SJSA1 (cell line): Measurements from ENCODE around the gene EFEMP2. TPM values are rescaled to one million over a fixed set of nuclear protein-coding genes. Genes with fewer than 3 reads are reported as not detected.
"Not testable (repeated sequence)": the region's sequence is repeated elsewhere in the genome, so short reads cannot be mapped to it uniquely, and the experiment has no call there.

Experiments used
- DNase-seq, 2 experiments: peaks; one replicate each; pipeline ENCODE4 v3.0.0-alpha.2; 2015 to 2020; ENCODE audit warnings: low spot score in 2 of 2, low read depth in 1 of 2
- H3K27ac ChIP-seq: fragments of 250-450 bp; sonication (Bioruptor Pico); 2 replicates; pipeline ENCODE4 v1.5.1; 2020; ENCODE audit warnings: mild to moderate bottlenecking, moderate library complexity
- H3K27me3 ChIP-seq: fragments of 250-450 bp; sonication (Bioruptor Pico); replicated peaks from 2 replicates; pipeline ENCODE4 v1.5.1; 2020; ENCODE audit warnings: mild to moderate bottlenecking, moderate library complexity
- H3K36me3 ChIP-seq: fragments of 250-450 bp; sonication (Bioruptor Pico); 2 replicates; pipeline ENCODE4 v1.5.1; 2020; ENCODE audit warnings: mild to moderate bottlenecking
- H3K4me1 ChIP-seq: fragments of 250-450 bp; sonication (Bioruptor Pico); replicated peaks from 2 replicates; pipeline ENCODE4 v1.6.1; 2021; ENCODE audit warnings: mild to moderate bottlenecking
- H3K4me3 ChIP-seq: fragments of 250-450 bp; sonication (Bioruptor Pico); 2 replicates; pipeline ENCODE4 v1.5.1; 2020; ENCODE audit warnings: mild to moderate bottlenecking
- H3K9me3 ChIP-seq: fragments of 250-450 bp; sonication (Bioruptor Pico); replicated peaks from 2 replicates; pipeline ENCODE4 v1.5.1; 2020; ENCODE audit warnings: mild to moderate bottlenecking
- total RNA-seq: library from RNA; depleted of rRNA; stranded (reverse); fragments of >200 nt; shearing (Covaris generic); gene quantifications from 2 replicates; pipeline ENCODE4 v1.2.3, GENCODE V29; 2014

Gene EFEMP2
- total RNA-seq, 1 experiment from 2014 or later: 194 TPM

DNA sequence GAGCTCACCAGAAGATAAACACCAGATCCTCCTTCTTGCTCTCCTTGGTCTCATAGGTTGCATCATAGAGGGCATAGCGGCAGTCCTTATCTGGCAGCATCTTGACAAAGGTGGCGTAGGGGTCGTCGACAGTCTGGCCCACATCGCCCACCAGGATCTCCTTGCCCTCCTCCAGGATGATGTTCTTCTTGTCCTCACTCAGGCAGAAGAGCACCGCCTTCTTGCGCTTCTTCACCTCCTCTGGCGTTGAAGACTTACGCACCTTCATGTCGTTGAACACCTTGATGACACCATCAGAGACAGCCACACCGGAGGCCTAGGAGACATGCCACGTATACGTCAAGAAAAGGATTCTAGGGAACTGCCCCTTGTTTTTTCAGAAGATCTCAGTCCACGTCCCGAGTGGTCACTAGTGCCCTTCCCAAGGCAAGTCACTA, 16.7 kb downstream of the EFEMP2 start:
- no peak for DNase-seq
- peaks cover 20% of the 10 kb centered on the region for H3K9me3 ChIP-seq
- no peak overlapping the region for H3K27ac ChIP-seq
- H3K36me3 ChIP-seq: peaks cover 76% of the 10 kb centered on the region
- peaks cover 22% of the 10 kb centered on the region for H3K4me1 ChIP-seq
- H3K4me3 ChIP-seq: peak overlapping the region; percentile 93
- H3K27me3 ChIP-seq: no peaks in the 10 kb centered on the region

DNA sequence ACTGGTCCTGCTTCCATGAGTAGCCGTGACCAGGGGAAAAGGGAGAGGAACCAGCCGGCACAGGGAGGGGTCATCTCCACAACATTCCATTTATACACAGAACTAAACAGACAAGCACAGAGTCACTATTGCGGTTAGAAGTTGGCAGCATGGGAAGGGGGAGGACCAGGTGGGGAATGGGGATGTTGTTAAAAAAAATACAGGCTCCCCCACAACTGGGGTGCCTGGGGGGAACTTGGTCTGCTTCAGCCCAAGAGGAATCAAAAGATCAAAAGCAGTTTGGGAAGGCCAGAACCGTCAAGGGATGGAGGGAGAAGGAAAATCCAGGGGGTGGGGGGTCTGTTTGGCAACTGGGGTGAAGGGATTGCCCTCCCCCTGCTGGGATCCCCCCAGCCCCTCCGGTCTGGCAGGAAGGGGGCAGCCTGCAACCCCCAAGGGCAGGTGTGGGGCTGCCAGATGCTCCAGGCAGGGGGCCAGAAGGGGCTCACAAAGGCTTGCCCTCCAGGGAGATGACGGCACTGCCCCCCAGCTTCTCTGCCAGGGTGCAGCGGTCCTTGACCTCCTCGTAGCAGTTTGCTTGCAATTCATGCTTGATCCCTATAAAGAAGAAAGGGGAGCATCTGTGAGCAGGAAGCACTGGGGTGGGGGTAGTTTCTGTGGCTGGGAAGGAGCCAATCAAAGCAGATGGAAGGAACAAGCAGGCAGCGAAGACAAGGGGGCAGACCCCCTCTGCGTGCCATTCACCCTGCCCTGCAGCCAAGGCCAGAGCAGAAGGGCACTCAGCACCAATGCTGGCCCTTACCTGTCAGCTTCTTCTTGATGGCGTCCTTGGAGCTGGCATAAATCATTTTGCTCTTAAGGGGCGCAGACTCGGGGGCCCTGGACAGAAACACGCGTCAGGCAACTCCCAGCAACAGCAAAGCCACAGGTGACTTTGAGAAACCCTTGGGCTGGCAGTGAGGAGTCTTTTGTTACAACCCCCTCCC, 17.5 kb downstream of the EFEMP2 start:
- no peak overlapping the region for H3K27ac ChIP-seq
- peaks cover 22% of the 10 kb centered on the region for H3K4me1 ChIP-seq
- DNase-seq: no peak
- peaks cover 78% of the 10 kb centered on the region for H3K36me3 ChIP-seq
- H3K9me3 ChIP-seq: peaks cover 22% of the 10 kb centered on the region
- H3K27me3 ChIP-seq: no peaks in the 10 kb centered on the region
- H3K4me3 ChIP-seq: no peak overlapping the region

DNA sequence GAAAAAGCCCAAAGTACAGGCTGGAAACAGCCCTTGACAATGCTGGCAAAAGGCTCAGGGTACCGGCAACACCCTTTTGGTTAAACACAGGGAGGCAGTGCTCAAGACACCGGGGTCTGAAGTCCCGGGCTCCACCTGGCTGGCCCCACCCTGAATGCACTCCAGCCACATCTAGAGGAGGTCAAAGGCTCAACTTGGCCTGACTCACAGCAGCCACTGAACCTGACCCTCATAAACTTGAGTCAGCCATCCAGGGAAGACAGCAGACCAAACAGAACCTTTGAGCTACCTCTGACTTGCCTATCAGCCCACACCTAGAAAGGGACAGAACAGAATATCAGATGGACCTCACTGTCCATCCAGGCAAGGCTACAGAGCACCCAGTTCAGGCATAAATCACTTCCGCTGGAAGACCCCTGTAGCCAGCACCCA, 18.4 kb downstream of the EFEMP2 start:
- H3K4me1 ChIP-seq: peaks cover 15% of the 10 kb centered on the region
- H3K36me3 ChIP-seq: peaks cover 78% of the 10 kb centered on the region
- DNase-seq: no peak
- H3K4me3 ChIP-seq: no peak overlapping the region
- H3K9me3 ChIP-seq: peaks cover 22% of the 10 kb centered on the region
- H3K27ac ChIP-seq: no peak overlapping the region
- no peaks in the 10 kb centered on the region for H3K27me3 ChIP-seq

DNA sequence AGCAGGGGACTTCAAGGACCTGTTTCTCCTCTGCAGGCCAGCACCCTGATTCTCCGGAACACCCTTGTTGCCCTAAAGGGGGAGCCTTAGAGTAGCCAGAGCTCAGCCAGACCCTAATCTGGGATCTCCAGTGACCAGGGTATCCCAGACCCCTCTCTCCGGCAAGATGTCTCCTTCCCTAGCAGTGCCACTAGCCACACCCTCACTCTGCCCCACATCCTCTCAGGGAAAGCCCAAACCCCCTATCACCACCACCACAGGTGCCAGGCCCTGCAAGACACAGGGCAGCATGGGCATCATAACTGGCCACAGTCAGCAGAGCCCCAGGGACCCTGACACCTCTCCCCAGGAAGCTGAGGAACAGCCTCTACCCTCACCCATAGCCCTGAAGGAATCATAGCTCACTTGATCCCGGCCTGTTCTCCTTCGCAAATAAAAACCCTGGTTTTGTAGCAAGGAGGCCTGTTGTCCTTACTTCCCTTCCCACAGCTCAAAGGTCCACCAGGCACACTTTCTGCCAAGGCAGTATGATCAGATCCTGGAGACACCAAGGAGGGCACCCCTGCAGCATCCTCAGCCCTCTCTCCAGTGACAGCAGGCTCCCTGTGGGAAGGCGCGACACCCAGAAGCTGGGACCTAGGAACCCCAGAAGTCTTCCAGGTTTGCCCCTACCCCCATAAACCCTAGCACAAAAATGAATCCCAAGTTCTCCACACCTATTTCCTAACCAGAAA, 19.2 kb downstream of the EFEMP2 start:
- H3K36me3 ChIP-seq: peaks cover 78% of the 10 kb centered on the region
- no peak overlapping the region for H3K27ac ChIP-seq
- peaks cover 22% of the 10 kb centered on the region for H3K9me3 ChIP-seq

DNA sequence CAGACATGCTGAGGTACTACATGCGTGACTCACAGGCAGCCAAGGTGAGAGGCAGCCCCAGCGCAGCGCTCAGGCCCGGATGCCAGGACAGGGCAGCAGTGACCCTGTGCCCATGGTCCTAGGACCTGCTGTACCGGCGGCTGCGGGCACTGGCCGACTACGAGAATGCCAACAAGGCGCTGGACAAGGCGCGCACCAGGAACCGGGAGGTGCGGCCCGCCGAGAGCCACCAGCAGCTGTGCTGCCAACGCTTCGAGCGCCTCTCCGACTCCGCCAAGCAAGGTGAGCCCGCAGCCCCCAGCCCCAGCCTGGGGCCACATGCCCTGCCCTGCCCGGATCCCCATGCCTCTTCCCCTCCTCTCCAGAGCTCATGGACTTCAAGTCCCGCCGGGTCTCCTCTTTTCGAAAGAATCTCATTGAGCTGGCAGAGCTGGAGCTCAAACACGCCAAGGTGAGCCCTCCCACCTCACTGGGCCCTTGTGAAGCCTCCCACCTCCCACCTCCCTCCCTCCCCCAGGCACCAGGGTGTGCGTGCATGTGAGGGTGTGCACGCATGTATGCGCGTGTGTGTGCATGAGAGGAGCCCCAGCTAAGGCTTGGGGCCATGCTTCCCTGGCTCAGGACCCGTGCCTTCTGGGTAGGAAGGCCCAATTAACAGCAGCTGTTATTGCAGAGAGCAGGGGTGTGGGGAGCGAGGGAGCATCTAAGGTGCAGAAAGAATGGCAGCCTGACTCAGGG, 19.9 kb downstream of the EFEMP2 start:
- Histone ChIP-seq H3K4me3 (no peak overlapping the region), H3K36me3 (peaks cover 75% of the 10 kb centered on the region)

More for the DNA sequence above, 19.2 kb downstream of the EFEMP2 start:
- H3K4me1 ChIP-seq: peaks cover 11% of the 10 kb centered on the region
- no peak for DNase-seq
- H3K4me3 ChIP-seq: no peak overlapping the region
- no peaks in the 10 kb centered on the region for H3K27me3 ChIP-seq

DNA sequence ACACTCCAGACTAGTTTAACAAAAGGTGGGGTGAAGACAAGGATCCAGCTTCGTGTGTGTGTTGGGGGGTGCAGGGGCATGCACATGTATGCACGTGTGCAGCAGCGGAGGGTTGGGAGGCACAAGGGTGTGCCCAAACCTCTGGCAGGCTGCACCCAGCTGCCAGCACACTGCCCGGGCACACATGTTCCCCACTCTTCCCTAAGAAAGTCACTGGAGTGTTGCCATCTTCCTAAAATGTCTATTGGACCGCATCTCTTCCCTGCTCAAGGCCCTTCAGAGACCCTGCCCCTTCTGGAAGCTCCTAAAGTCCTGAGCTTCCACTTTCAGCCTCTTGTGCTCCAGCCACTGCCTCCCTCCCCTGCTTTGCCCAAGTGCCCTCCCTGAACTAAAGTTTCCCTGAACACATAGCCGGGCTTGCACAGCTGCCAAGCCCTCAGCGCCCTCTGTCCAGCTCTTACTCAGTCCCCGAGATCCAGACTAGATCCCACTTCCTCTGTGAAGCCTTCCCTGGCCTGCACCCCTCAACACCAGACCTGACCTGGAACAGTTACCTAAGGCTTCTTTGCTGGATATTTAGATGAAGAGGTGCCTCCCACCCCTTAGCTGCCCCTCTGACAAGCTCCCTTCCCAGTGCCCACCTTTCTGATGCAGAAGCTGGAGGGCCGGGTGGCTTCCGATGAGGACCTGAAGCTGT, 20.6 kb downstream of the EFEMP2 start:
- Histone ChIP-seq H3K27me3 (no peaks in the 10 kb centered on the region), H3K9me3 (peaks cover 18% of the 10 kb centered on the region), H3K4me1 (peaks cover 11% of the 10 kb centered on the region), H3K36me3 (peaks cover 68% of the 10 kb centered on the region), H3K27ac (no peak overlapping the region), H3K4me3 (no peak overlapping the region)
- peak in 1 of 2 experiments; percentile 55 for DNase-seq

More for the DNA sequence above, 19.9 kb downstream of the EFEMP2 start:
- Histone ChIP-seq H3K27ac (no peak overlapping the region), H3K27me3 (no peaks in the 10 kb centered on the region), H3K4me1 (peaks cover 11% of the 10 kb centered on the region), H3K9me3 (peaks cover 22% of the 10 kb centered on the region)
- DNase-seq: no peak

DNA sequence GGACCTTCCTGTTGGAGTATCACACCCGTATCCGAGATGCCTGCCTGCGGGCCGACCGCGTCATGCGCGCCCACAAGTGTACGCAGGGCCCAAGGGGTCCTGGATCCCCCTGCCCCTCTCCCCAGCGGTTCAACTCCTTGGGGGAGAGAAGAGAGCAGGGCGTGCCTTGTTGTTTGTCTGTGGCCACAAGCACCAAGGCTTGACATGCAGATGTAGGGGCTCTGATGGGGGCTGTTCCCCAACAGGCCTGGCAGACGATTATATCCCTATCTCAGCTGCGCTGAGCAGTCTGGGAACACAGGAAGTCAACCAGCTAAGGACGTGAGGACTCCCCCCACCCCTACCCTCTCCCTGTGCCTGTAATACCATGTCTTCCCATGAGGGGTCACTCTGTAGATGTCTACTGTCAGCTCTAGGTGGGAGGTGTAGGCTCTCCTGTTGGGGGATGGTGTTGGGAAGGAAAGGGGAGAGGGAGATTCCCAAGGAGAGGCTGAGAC, 21.5 kb downstream of the EFEMP2 start:
- Histone ChIP-seq H3K36me3 (peaks cover 59% of the 10 kb centered on the region), H3K9me3 (peaks cover 18% of the 10 kb centered on the region), H3K27me3 (no peaks in the 10 kb centered on the region), H3K27ac (no peak overlapping the region), H3K4me3 (no peak overlapping the region), H3K4me1 (peaks cover 6% of the 10 kb centered on the region)
- DNase-seq: peak; percentile 64 to 73

DNA sequence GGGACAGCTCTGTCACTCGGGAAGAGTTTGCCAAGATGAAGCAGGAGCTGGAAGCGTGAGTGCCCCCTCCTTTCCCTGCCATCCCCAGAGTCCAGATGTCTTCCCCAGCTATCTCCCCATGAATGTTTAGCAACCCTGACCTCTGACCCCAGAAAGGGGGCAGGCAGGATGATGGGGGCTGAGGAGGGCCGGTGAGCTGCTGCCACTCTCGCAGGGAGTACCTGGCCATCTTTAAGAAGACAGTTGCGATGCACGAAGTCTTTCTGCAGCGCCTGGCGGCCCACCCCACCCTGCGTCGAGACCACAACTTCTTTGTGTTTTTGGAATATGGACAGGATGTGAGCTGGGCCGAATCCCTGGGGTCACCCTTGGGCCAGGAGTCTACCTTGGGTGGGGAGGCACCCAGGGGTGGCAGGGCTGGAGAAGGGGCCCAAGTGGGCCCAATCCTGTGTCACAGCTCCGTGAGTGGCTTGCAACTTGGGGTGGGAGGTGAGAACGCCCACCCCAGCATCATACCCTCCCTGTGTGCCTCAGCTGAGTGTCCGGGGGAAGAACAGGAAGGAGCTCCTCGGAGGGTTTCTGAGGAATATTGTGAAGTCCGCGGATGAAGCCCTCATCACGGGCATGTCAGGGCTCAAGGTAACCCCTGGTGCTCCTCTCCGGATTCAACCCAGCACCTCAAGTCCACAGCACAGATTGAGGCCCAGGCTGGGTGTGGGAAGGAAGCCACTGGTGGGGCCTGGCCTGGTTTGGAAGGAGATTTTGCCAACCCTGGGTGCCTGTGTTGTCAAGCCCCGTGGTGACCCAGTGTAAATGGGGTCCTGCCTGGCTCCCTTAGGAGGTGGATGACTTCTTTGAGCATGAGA, 22.1 kb downstream of the EFEMP2 start:
- no peak for DNase-seq
- H3K4me3 ChIP-seq: no peak overlapping the region
- no peak overlapping the region for H3K27ac ChIP-seq
- peaks cover 18% of the 10 kb centered on the region for H3K9me3 ChIP-seq
- H3K27me3 ChIP-seq: no peaks in the 10 kb centered on the region
- H3K4me1 ChIP-seq: no peaks in the 10 kb centered on the region; the same call in none of the 2 replicates
- H3K36me3 ChIP-seq: peaks cover 53% of the 10 kb centered on the region

DNA sequence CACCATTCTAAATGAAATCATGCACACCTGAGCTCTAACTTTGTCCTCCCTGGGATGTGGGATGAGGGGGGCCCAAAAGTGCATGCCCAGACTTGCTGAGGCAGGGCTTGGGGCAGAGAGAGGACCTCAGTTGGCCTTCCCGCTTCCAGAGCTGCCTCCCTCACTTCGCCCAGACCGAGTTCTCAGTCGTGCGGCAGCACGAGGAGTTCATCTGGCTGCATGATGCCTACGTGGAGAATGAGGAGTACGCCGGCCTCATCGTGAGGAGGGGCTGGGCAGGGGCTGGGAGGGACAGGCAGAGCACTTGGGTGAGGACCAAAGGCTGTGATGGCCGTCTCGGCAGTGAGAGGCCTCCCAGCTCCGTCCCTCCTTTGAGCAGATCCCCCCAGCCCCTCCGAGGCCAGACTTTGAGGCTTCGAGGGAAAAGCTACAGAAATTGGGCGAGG, 22.8 kb downstream of the EFEMP2 start:
- peaks cover 18% of the 10 kb centered on the region for H3K9me3 ChIP-seq
- peaks cover 46% of the 10 kb centered on the region for H3K36me3 ChIP-seq
- H3K27ac ChIP-seq: no peak overlapping the region
- H3K27me3 ChIP-seq: no peaks in the 10 kb centered on the region
- no peak overlapping the region for H3K4me3 ChIP-seq
- no peaks in the 10 kb centered on the region; the same call in 1 of the 2 replicates for H3K4me1 ChIP-seq
- peak in 1 of 2 experiments; percentile 55 for DNase-seq

DNA sequence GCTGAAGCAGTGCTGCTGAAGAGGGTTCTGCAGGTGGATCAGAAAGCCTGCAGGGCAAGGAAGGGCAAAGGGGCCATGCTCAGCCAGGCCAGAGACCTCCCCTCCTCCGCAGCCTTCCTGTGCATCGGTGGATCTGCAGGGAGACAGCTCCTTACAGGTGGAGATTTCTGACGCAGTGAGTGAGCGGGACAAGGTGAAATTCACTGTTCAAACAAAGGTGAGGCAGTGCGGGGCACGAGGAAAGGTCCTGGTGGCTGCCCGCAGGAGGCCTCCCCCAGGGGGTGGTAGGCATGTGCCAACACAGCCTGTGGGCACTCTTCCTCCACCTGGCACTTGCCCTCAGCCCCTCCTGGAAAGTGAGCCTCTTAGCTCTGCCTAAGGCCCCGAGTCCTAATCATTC, 23.2 kb downstream of the EFEMP2 start:
- no peak for DNase-seq
- H3K27me3 ChIP-seq: no peaks in the 10 kb centered on the region
- H3K4me1 ChIP-seq: no peaks in the 10 kb centered on the region; the same call in 1 of the 2 replicates
- no peak overlapping the region for H3K4me3 ChIP-seq
- H3K36me3 ChIP-seq: peaks cover 42% of the 10 kb centered on the region
- peaks cover 18% of the 10 kb centered on the region for H3K9me3 ChIP-seq
- no peak overlapping the region for H3K27ac ChIP-seq

DNA sequence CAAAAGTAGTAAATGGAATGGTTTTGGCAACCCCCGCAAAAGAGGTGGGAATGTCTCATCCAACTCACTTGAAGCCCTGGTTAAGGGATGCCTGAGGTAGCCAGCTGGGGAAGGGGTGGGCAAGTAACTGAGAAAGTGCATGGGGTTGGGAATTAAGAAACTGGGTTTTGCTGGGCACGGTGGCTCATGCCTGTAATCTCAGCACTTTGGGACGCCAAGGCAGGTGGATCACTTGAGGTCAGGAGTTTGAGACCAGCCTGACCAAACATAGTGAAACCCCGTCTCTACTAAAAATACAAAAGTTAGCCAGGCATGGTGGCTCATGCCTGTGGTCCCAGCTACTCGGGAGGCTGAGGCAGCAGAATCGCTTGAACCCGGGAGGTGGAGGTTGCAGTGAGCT, 23.9 kb downstream of the EFEMP2 start:
- peaks cover 18% of the 10 kb centered on the region for H3K9me3 ChIP-seq
- H3K36me3 ChIP-seq: peaks cover 35% of the 10 kb centered on the region
- H3K27me3 ChIP-seq, H3K4me3 ChIP-seq, DNase-seq, H3K27ac ChIP-seq, H3K4me1 ChIP-seq: not testable (repeated sequence)

DNA sequence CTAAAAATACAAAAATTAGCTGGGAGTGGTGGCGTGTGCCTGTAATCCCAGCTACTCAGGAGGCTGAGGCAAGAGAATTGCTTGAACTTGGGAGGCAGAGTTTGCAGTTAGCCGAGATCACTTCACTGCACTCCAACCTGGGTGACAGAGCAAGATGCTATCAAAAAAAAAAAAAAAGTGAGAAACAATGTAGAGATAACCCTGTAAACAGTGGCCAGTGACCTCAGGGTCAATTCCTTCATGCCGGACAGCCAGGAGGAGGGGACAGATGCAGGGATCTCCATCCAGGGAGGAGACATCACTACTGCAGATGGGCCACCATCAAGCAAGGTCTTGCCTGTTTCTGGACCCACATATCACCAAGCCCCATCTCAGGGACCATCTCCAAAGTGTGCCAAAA, 24.9 kb downstream of the EFEMP2 start:
- no peaks in the 10 kb centered on the region for H3K27me3 ChIP-seq
- no peak overlapping the region for H3K27ac ChIP-seq
- H3K36me3 ChIP-seq: peaks cover 26% of the 10 kb centered on the region
- H3K9me3 ChIP-seq: peaks cover 18% of the 10 kb centered on the region
- H3K4me1 ChIP-seq: no peaks in the 10 kb centered on the region; the same call in 1 of the 2 replicates
- H3K4me3 ChIP-seq: no peak overlapping the region
- DNase-seq: no peak
